SK-N-SH (cell line): ENCODE results near the gene TBCEL.

Source experiments
- CHD2 ChIP-seq: fragments of 150-350 bp; IDR thresholded peaks from 2 replicates; pipeline ENCODE4 v1.6.1; 2018; ENCODE audit warnings: low read length; ENCODE audit not compliant: partially characterized antibody
- EZH2phosphoT487 ChIP-seq: fragments of 200-600 bp; sonication (generic); IDR thresholded peaks from 2 replicates; pipeline ENCODE4 v1.6.1; 2017; ENCODE audit warnings: low read depth, mixed run types, mild to moderate bottlenecking, antibody characterized with exemption, moderate library complexity, borderline replicate concordance
- JUND ChIP-seq: IDR thresholded peaks from 2 replicates; pipeline ENCODE4 v1.4.0; 2012
- RFX5 ChIP-seq: IDR thresholded peaks from 2 replicates; pipeline ENCODE4 v1.6.1; 2012; ENCODE audit warnings: mild to moderate bottlenecking, improper control_type of control experiment, low read length
- SIN3A ChIP-seq: IDR thresholded peaks from 2 replicates; pipeline ENCODE4 v1.6.1; 2012; ENCODE audit warnings: low read depth, mild to moderate bottlenecking, low read length, moderate library complexity, borderline replicate concordance
- YY1 ChIP-seq: IDR thresholded peaks from 2 replicates; pipeline ENCODE4 v1.4.0; 2012; ENCODE audit warnings: low read depth, mild to moderate bottlenecking
- TF ChIP-seq, protein P1 (sequence below): fragments of 200-600 bp; sonication (generic); IDR thresholded peaks from 2 replicates; pipeline ENCODE4 v1.6.1; 2017; ENCODE audit warnings: antibody characterized with exemption, mild to moderate bottlenecking, moderate library complexity
- TF ChIP-seq, protein P2 (sequence below): fragments of 150-350 bp; IDR thresholded peaks from 2 replicates; pipeline ENCODE4 v1.6.1; 2017; ENCODE audit warnings: antibody characterized with exemption, low read length, low read depth, borderline replicate concordance
- TF ChIP-seq, protein P3 (sequence below): IDR thresholded peaks from 2 replicates; pipeline ENCODE4 v1.4.0; 2012; ENCODE audit warnings: low read depth

DNA sequence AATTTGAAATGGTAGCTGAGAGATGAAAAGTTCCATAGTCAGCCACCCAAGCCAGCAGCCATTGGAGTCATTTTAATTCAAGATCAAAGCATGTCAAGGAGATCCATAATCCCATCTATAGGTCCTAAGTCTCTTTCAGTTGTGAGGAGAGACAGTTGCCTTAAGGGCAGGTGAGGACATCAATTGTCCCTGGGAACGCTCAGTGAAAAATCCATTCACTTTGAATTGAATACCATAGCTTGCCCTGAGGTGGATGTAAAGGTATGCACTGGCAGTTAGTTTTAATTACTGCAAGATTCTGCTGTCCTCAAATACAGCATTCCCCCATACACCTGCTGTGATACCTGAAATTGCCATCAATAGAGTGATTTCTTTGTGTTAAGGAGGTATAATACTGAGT lies 25.3 kb upstream of the TBCEL start:
- TF ChIP-seq, protein P1, sequence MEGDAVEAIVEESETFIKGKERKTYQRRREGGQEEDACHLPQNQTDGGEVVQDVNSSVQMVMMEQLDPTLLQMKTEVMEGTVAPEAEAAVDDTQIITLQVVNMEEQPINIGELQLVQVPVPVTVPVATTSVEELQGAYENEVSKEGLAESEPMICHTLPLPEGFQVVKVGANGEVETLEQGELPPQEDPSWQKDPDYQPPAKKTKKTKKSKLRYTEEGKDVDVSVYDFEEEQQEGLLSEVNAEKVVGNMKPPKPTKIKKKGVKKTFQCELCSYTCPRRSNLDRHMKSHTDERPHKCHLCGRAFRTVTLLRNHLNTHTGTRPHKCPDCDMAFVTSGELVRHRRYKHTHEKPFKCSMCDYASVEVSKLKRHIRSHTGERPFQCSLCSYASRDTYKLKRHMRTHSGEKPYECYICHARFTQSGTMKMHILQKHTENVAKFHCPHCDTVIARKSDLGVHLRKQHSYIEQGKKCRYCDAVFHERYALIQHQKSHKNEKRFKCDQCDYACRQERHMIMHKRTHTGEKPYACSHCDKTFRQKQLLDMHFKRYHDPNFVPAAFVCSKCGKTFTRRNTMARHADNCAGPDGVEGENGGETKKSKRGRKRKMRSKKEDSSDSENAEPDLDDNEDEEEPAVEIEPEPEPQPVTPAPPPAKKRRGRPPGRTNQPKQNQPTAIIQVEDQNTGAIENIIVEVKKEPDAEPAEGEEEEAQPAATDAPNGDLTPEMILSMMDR, result no peak
- TF ChIP-seq YY1 (no peak), SIN3A (no peak), EZH2phosphoT487 (no peak), RFX5 (no peak), CHD2 (no peak), JUND (no peak)
- TF ChIP-seq, protein P2, sequence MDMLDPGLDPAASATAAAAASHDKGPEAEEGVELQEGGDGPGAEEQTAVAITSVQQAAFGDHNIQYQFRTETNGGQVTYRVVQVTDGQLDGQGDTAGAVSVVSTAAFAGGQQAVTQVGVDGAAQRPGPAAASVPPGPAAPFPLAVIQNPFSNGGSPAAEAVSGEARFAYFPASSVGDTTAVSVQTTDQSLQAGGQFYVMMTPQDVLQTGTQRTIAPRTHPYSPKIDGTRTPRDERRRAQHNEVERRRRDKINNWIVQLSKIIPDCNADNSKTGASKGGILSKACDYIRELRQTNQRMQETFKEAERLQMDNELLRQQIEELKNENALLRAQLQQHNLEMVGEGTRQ, result no peak
- TF ChIP-seq, protein P3, sequence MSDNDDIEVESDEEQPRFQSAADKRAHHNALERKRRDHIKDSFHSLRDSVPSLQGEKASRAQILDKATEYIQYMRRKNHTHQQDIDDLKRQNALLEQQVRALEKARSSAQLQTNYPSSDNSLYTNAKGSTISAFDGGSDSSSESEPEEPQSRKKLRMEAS, result no peak
